ENCODE results near the gene SLC44A5. TPM values are rescaled to one million over a fixed set of nuclear protein-coding genes. Genes with fewer than 3 reads are reported as not detected.
"Not testable (repeated sequence)": the region's sequence is repeated elsewhere in the genome, so short reads cannot be mapped to it uniquely, and the experiment has no call there.

The SLC44A5 gene
- total RNA-seq, 1 donor from 2014 or later: not detected

DNA sequence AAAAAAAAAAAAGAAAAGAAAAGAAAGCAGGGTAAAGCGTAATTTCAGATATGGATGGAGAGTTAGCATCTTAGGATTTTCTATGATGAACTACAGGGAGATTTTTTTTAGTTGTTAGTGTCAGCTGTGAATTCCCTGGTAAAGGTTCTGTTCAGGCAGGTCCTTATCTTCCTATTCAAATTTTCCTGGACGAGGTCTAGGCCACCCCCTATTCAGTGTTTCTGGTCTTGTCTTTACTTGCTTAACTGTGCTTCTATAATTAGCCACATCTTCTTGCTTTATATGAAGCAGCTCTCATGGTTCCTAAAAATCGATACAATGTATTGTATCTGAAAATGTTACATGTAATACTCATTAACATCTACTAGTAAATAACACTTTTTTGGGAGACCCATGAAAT, 318.9 kb downstream of the SLC44A5 start:
- intact Hi-C loops (cut with micrococcal nuclease): no loop called here

DNA sequence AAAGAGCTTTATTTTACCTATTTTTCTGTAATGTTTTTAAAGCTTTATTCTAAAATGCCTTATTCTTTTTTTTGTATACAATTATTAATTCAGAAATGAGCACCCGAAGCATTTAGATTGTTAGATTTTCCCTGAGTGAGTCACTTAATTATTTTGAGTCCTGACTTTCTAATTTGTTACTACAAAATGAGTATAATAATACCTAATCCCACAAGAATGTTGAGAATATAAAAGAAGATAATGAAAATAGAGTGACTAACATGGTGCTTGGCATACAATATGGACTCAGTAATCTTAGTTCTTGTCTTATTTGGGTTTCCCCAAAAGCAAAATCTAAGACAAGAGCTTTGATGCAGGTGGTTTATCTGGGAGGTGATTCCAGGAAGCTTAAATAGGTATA, 334.5 kb downstream of the SLC44A5 start:
- intact Hi-C loops (cut with micrococcal nuclease): no loop called here

DNA sequence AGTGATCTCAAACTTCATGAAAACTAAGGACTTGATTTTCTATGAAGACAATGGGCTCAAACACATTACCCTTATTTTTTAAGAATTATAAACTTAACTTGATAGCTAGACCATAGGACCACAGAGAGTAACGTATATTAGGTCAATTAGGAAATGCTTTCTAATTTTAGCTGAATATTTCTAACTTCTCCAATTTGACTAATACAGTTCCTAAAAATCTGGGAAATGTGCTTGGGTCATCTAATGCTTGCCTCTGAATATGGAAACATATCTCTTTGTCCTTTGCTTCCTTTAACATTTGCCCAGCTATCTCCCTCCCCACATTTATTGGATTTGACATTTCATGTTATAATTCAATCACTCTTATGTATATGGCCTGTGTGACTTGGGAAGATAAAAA, 335.3 kb downstream of the SLC44A5 start:
- intact Hi-C loops (cut with micrococcal nuclease): no loop called here

DNA sequence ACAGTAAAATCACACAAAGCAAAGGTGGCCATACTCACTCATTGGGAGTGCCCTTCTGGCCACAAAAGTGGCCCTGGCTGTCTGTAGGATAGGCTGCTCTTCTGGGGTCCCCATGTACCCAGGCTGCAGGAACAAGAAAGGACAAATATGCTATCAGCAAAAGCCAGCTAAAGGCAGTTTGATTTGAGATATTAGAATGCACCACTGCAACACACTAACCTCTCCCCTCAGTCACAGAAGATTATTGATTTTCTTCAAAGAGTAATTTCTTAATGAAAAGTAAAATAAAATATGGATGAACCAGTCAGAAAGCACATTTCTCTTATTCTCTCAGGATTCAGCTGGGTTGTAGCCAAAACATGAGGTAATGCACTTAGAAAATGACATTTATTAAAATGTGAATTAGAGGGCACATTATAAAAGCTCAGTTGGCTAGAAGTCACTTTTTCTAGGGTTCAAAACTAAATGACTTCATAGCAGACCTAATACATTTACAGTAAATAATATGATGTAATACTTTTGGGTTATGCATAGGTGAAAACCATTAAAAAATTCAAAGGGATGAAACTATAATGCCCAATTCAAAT, 335.9 kb downstream of the SLC44A5 start:
- intact Hi-C loops (cut with micrococcal nuclease): no loop called here

DNA sequence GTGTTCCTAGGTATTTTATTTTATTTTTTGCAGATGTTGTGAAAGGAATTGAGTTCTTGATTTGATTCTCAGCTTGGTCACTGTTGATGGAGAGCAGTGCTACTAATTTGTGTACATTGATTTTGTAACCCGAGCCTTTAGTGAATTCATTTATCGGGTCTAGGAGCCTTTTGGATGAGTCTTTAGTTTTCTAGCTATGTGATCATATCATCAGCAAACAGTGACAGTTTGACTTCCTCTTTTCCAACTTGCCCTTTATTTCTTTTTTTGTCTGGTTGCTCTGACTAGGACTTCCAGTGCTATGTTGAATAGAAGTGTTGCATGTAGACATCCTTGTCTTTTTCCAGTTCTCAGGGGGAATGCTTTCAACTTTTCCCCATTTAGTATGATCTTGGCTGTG, 337.8 kb downstream of the SLC44A5 start:
- intact Hi-C loops (cut with micrococcal nuclease): no loop called here

DNA sequence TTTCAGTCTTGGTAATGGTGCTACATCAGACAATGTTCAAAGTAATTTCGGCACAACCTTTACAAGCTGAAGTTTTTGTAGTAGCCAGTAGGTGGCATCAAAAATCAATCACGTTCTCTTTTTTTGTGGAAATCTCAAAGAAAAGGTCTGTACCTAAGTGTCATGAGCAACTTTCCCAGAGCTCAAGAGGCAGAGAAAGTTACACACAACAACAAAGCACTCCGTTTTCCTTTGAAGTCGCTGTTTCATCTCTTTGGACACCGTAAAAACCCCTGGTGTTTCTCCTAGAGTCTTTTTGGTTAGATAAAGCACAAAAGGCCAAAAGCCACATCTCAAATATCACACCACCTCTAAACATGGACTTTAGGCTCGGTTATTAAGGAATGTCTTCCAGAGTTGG, 345.1 kb downstream of the SLC44A5 start:
- intact Hi-C loops (cut with micrococcal nuclease): loop anchor here (1.0 kb wide), 1 partner anchor 367 kb away; no protein-coding TSS in a partner anchor

DNA sequence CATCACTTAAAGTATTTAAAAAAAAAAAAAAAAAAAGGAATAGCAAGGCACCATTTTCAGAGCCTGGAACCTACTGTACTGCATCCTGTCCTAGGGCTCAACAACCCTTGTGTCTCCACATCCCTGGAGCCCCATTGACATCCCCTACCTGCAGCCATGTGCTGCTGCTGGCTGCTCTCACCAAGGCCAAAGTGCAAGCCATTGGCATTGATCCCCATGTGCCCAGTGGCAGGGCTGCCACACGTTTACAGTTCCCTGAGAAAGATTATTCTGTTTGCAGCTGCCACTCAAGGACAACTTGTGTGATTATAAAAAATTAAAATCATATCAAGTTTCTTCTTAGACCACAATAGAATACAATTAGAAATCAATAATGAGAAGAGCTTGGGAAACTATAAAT, 346.8 kb downstream of the SLC44A5 start:
- intact Hi-C loops (cut with micrococcal nuclease): no loop called here

DNA sequence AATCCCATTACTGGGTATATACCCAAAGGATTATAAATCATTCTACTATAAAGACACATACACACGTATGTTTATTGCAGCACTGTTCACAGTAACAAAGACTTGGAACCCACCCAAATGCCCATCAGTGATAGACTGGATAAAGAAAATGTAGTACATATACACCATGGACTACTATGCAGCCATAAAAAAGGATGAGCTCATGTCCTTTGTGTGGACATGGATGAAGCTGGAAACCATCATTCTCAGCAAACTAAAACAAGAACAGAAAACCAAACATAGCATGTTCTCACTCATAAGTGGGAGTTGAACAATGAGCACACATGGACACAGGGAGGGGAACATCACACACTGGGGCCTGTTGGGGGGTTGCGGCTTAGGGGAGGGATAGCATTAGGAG, 347.3 kb downstream of the SLC44A5 start:
- intact Hi-C loops (cut with micrococcal nuclease): not testable (repeated sequence)

DNA sequence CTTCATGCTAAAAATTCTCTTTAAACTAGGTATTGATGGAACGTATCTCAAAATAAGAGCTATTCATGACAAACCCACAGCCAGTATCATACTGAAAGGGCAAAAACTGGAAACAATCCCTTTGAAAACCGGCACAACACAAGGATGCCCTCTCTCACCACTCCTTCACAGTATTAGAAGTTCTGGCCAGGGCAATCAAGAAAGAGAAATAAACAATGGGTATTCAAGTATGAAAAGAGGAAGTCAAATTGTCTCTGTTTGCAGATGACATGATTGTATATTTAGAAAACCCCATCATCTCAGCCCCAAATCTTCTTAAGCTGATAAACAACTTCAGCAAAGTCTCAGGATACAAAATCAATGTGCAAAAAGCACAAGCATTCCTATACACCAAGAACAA, 349.0 kb downstream of the SLC44A5 start:
- intact Hi-C loops (cut with micrococcal nuclease): not testable (repeated sequence)

DNA sequence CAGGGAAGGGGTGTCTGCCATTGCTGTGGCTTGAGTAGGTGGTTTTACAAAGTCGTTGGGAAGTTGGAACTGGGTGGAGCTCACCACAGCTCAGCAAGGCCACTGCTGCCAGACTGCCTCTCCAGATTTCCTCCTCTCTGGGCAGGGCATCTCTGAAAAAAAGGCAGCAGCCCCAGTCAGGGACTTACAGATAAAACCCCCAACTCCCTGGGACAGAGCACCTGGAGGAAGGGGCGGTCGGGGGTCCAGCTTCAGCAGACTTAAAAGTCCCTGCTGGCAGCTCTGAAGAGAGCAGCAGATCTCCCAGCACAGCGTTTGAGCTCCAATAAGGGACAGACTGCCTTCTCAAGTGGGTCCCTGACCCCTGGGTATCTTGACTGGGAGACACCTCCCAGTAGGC, 352.6 kb downstream of the SLC44A5 start:
- intact Hi-C loops (cut with micrococcal nuclease): no loop called here

DNA sequence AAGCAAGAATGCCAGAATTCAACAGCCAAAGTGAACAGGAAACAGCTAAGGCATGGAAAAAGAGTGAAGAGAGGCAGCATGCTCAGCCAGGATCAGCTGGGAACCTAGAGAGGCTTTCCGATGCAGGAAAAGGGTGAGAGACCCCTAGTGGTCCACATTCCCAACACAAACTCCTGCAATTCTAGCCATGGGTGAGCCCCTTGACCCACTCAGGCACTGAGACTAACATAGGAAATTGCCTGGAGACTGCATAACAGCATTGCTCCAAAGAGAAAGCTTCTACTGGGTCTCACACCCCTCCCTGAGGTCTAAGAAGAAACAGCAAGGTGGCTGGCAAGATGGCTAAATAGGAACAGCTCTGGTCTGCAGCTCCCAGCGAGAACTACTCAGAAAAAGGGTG, 353.5 kb downstream of the SLC44A5 start:
- intact Hi-C loops (cut with micrococcal nuclease): no loop called here

DNA sequence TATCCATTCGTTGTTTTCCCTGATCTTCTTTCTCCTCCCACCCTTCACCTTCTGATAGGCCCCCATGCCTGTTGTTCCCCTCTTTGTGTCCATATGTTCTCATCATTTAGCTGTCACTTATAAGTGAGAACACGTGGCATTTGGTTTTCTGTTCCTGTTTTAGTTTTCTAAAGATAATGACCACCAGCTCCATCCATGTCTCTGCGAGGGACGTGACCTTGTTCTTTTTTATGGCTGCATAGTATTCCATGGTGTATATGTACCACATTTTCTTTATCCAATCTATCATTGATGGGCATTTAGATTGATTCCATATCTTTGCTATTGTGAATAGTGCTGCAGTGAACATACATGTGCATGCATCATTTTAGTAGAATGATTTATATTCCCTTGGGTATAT, 360.8 kb downstream of the SLC44A5 start:
- intact Hi-C loops (cut with micrococcal nuclease): not testable (repeated sequence)

DNA sequence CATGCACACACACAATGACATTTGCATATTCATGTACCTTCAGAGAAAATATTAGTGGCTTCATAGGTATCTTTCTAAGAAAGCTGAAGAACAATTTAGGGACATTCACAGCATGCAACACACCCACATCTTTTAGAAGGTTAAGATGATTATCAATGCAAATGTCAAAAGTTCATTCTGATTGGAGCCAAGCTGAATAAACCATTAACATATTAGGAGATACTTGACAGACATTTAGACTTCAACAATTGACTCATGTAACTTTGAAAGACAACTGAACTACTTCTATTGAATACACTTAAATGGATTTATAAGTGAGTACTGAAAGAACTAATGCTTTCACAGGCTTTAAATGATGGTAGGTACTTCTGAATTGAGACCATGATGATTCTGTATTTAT, 365.7 kb downstream of the SLC44A5 start:
- intact Hi-C loops (cut with micrococcal nuclease): no loop called here

DNA sequence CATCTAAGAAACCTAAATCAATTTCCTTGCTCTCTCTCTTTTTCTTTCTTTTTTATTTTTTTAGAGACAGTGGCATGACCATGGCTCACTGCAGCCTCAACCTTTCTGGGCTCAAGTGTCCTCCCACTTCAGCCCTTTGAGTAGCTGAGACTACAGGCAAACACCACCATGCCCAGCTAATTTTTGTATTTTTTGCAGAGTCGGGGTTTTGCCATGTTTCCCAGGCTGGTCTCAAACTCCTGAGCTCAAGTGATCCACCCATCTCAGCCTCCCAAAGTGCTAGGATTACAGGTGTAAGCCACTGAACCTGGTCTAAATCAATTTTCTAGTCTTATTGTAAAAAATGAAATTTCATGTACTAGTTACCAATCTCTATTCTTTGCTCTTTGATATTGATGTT, 367.8 kb downstream of the SLC44A5 start:
- intact Hi-C loops (cut with micrococcal nuclease): no loop called here

DNA sequence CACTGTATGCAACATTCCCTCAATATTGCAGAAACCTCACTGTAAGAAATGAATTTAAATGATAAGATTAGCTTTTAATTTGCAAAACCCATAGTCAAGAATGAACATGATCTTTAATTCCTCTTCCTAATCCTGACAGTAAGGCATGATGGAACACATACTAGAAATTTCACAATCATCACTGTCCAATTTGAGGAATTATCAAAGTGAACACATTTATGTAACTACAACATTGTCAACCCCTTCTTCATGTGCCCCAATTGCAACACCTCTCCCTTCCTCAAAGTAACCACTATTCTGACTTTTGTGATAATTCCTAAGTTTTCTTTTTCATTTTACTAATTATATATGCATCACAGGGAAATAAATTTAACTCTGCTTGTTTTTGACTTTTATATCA, 373.6 kb downstream of the SLC44A5 start:
- intact Hi-C loops (cut with micrococcal nuclease): no loop called here

DNA sequence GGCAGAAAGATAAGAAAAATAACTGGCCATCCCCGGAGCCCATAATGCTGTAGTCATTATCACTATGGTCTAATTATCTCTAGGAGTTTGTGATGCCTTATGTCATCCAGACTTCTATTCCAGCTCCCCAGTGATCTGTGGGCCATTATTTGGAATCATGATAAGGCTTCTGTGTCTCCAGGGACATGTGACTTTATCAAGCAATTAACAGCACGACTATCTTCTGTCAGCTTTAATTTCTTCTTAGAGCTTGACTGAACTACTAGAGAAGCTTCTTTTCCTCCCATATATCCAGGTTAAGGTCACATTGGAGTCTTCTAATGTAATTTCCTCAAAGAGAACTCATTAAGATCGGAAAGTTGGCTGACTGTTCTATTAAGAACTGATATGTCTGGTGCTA, 376.4 kb downstream of the SLC44A5 start:
- intact Hi-C loops (cut with micrococcal nuclease): no loop called here

DNA sequence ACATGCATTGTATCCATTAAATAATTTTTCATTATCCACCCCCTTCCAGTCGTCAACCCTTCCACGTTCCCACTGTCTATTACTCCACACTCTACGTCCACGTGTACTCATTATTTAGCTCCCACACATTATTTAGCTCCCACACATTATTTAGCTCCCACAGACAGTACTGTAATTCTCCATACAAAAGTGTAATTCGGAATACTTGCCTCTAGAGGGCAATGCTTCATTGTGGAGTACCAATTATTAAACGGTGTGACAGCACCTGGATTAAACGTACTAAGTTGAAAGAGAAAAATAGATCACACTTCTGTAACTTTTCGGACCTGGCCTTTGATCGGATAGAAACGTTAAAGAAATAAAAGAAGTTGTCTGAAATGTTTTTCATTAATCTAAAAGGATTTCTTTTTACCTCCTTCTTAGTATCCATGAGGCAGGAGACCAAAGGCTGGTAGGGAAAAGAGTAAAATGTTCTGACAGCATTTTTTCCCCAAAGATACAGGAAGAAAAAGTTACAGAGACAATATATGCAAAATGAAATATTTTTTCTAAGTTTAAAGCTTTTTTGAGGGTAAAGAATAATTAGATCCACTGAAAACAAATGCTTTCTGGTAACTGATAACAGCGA, 377.5 kb downstream of the SLC44A5 start:
- intact Hi-C loops (cut with micrococcal nuclease): loop anchor here (1.0 kb wide), 1 partner anchor 399 kb away; no protein-coding TSS in a partner anchor

DNA sequence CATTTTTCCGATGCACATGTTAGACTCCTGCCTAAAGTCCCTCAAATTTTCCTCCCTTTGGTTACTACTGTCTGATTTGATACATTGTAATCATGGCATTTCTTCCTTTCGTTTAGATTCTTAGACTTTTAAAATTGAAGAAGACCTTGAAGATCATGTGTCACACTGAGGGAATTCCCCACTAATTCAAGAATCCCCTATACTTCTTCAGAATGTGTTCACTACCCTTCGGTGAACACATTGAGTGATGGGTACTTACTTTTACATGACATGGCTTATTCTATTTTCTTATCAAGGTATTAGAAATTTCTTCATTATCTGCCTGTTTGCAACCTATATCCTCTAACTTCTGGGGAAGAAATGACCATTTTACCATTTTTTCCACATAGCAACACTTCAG, 390.8 kb downstream of the SLC44A5 start:
- intact Hi-C loops (cut with micrococcal nuclease): no loop called here

DNA sequence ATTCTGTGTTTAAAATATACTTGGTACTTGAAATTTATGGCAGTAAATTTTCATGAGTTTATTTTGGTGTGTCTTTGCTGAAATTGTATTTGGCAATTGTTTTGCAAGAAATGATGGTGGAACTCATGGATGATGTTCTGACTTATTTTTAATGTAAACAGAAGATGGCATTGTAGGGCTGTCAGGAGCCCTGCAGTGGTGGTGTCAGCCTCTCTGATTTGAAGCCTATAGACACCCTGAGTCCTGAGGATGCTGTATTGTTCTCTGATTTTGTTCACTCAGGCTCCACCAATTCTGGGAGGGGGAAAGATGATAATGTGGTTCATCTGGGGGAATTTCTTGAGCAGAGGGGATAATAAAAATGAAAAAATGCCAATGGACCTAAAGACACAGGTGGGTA, 396.9 kb downstream of the SLC44A5 start:
- intact Hi-C loops (cut with micrococcal nuclease): no loop called here

DNA sequence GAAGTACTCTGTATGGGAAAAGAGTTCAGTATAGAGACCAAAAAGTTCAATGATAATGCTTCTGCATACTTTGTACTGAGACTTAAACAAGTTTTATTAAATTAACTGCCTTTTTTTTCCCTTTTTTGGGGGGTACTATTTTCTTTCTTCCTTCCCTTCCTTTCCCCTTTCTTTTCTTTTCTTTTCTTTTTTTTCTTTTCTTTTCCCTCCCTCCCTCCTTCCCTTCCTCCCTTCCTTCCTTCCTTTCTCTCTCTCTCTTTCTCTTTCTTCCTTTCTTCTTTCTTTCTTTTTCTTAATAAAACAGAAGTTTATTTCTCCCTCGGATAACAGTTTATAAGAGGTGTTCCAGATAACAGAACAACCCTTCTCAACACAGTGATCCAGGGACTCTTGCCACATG, 399.3 kb downstream of the SLC44A5 start:
- intact Hi-C loops (cut with micrococcal nuclease): no loop called here

DNA sequence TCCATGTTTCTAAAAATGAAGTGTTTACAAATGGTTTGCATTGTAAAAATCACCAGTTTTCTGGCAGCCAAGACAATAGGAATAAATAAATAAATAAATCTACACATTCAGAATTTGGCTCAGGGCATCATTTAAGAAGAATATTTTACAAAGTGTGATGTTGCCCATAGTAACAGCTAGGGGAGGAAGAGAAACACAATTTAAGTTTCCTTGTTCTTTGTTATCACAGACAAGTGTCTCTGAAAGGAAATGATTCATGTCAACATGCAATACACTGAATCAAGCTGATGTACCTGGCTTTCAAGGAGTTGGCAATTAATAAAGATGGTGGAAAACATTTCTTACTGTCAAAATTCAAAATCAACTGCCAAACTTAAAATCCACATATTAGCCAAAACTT, 402.1 kb downstream of the SLC44A5 start:
- intact Hi-C loops (cut with micrococcal nuclease): no loop called here

DNA sequence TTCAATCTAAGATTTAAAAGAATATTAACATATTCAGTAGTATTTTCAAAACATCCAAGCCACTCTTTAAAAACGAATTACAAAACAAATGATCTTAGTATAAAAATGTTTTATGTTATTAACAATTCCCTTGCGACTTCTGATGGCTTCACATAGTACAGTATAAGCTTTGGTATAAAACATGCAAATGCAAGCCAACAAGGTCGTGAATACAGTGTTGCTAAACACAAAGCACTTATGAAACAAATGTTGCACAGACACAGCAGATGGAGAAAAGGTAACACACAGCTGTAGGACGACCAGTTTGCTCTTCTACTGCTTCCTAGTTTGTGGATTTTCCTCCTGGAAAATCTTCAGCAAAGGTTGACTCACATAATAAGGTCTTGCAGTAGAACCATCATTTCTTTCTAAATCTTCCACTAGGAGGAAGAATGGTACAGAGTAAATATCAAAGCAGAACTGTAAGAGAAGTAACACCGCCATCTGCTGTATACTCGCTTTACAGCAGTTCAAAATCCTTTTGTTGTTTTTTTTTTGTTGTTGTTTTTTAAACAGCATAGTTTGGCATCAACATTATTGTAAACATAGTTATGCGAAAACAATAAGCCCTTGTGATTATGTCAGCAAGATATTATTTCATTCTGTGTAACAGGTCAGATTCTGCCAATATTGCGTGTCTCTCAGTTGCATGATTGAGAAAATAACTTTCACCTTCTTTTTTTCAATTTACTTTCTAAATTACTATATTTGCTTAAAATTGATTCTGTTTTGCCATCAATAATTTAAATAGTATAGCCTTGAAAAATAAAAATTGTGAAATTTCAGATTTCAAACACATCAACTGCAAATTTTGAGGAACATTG, 407.3 kb downstream of the SLC44A5 start:
- intact Hi-C loops (cut with micrococcal nuclease): loop anchor here (1.0 to 5.0 kb wide), 2 partner anchors 431 to 1366 kb away; no protein-coding TSS in a partner anchor
